ENCODE measurements around the gene TMEM132D.

The TMEM132D gene

GRCh38 chr12:129862561-129863175 is 41.2 kb downstream of the TMEM132D start:
- no peak for DNase-seq
- TF ChIP-seq GATA1 (IDR thresholded peaks at IDR 0.05; ENCODE audit: low read depth, low read length) (no peak), POLR2A (IDR thresholded peaks at IDR 0.05; ENCODE audit: low read length) (no peak)

DNA sequence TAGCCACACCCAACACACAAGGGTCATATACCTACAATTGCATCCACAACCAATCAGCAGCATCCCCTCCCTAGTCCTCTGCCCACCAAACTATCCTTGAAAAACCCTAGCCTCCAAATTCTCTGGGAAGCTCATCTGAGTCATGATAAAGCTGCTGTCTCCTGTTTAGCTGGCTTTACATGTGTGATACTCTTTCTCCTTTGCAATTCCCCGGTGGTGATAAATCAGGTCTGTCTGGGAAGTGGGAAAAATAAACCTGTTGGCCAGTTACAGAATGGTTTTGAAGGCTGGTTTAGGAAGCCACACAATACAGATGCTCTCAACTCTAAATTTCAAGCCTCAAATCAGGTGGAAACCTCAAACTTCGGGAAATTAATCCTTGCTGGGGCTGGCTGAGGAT is 41.9 kb downstream of the TMEM132D start:
- DNase-seq = no peak
- TF ChIP-seq POLR2A (IDR thresholded peaks at IDR 0.05; ENCODE audit: low read length) (no peak), GATA1 (IDR thresholded peaks at IDR 0.05; ENCODE audit: low read depth, low read length) (no peak)

DNA sequence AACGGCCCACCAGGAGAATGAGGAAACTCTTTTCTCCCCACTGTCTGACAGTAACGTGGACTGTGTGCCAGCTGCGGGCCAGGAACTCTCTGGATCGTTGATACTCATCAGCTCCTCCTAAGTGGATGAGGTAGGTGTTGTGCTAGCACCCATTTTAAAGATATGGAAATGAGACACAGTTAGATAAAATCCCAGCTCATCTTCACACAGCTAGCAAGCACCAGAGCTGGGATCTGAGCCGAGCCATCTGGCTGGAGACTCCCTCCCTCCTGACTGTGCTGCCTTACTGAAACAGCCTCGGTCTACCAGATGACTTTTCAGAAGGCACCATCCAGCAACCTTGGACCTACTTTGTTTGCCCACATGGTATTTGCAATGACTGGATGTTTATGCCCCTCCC is 49.2 kb downstream of the TMEM132D start:
- no peak for DNase-seq
- TF ChIP-seq GATA1 (IDR thresholded peaks at IDR 0.05; ENCODE audit: low read depth, low read length) (no peak), POLR2A (IDR thresholded peaks at IDR 0.05; ENCODE audit: low read length) (no peak)

DNA sequence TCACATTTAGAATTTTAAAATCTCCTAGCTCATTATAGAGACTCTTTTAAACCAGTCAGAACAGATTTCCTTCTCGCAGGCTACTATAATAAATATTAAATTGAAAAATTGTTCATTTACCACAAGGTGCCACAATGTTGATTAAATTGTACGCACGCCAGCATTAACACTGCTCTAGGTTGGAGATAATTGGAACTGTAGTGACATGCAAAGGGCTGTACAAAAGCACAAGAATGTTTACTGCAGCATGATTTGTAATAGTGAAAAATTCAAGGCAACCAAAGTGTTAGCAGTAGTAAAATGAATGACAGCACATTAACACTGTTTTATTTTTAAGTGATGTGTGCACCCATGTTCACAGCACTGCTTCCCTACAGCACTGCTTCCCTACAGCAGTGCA is 52.5 kb downstream of the TMEM132D start:
- TF ChIP-seq GATA1 (IDR thresholded peaks at IDR 0.05; ENCODE audit: low read depth, low read length) (no peak), POLR2A (IDR thresholded peaks at IDR 0.05; ENCODE audit: low read length) (no peak)
- DNase-seq = no peak

- no peak for DNase-seq
Measured at GRCh38 chr12:129848876-129849275, 54.9 kb downstream of the TMEM132D start.

GRCh38 chr12:129847063-129847462 is 56.8 kb downstream of the TMEM132D start:
- no peak for TF ChIP-seq POLR2A (IDR thresholded peaks at IDR 0.05; ENCODE audit: low read length)
- TF ChIP-seq GATA1 (IDR thresholded peaks at IDR 0.05; ENCODE audit: low read depth, low read length) = no peak
- no peak for DNase-seq

More at GRCh38 chr12:129848876-129849275, 54.9 kb downstream of the TMEM132D start:
- TF ChIP-seq GATA1 (IDR thresholded peaks at IDR 0.05; ENCODE audit: low read depth, low read length) (no peak), POLR2A (IDR thresholded peaks at IDR 0.05; ENCODE audit: low read length) (no peak)

- TF ChIP-seq GATA1 (IDR thresholded peaks at IDR 0.05; ENCODE audit: low read depth, low read length) = no peak
- no peak for TF ChIP-seq POLR2A (IDR thresholded peaks at IDR 0.05; ENCODE audit: low read length)
- DNase-seq = no peak
Measured at GRCh38 chr12:129844662-129845220, 59.1 kb downstream of the TMEM132D start.

GRCh38 chr12:129841251-129841650 is 62.6 kb downstream of the TMEM132D start:
- TF ChIP-seq POLR2A (IDR thresholded peaks at IDR 0.05; ENCODE audit: low read length) (no peak), GATA1 (IDR thresholded peaks at IDR 0.05; ENCODE audit: low read depth, low read length) (no peak)
- DNase-seq = no peak

GRCh38 chr12:129840145-129840884 is 63.5 kb downstream of the TMEM132D start:
- TF ChIP-seq POLR2A (IDR thresholded peaks at IDR 0.05; ENCODE audit: low read length) (no peak), GATA1 (IDR thresholded peaks at IDR 0.05; ENCODE audit: low read depth, low read length) (no peak)
- no peak for DNase-seq

GRCh38 chr12:129839679-129840078 is 64.1 kb downstream of the TMEM132D start:
- no peak for DNase-seq
- TF ChIP-seq GATA1 (IDR thresholded peaks at IDR 0.05; ENCODE audit: low read depth, low read length) = no peak
- no peak for TF ChIP-seq POLR2A (IDR thresholded peaks at IDR 0.05; ENCODE audit: low read length)

GRCh38 chr12:129831294-129831693 is 72.5 kb downstream of the TMEM132D start:
- DNase-seq = no peak
- TF ChIP-seq POLR2A (IDR thresholded peaks at IDR 0.05; ENCODE audit: low read length) (no peak), GATA1 (IDR thresholded peaks at IDR 0.05; ENCODE audit: low read depth, low read length) (no peak)

- no peak for TF ChIP-seq GATA1 (IDR thresholded peaks at IDR 0.05; ENCODE audit: low read depth, low read length)
- no peak for TF ChIP-seq POLR2A (IDR thresholded peaks at IDR 0.05; ENCODE audit: low read length)
- DNase-seq = no peak
Measured at GRCh38 chr12:129830796-129831195, 73.0 kb downstream of the TMEM132D start.

DNA sequence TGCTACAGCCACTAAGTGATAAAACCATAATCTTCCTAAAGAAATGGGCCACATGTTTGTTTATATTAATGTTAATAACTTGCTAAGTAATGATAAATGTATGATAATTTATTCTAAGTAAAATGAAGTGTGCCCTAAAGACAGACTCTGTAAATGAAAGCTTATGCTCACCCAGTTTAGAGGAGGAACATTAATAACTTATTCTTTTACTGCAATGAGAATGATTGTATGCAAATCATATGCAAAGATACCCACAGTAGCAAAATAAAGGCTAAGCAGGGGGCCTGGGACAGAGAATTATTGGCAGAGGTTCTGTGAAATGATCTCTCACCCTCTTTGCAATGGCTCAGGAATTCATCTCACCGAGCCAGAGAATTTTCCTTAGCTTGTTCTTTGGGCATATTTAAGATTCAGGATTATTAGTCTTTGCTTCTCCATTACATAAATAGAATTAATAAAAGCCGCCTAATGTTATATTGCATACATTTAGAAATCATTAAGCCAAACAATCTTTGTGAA is 75.9 kb downstream of the TMEM132D start:
- TF ChIP-seq GATA1 (IDR thresholded peaks at IDR 0.05; ENCODE audit: low read depth, low read length) (no peak), POLR2A (IDR thresholded peaks at IDR 0.05; ENCODE audit: low read length) (no peak)
- no peak for DNase-seq

DNA sequence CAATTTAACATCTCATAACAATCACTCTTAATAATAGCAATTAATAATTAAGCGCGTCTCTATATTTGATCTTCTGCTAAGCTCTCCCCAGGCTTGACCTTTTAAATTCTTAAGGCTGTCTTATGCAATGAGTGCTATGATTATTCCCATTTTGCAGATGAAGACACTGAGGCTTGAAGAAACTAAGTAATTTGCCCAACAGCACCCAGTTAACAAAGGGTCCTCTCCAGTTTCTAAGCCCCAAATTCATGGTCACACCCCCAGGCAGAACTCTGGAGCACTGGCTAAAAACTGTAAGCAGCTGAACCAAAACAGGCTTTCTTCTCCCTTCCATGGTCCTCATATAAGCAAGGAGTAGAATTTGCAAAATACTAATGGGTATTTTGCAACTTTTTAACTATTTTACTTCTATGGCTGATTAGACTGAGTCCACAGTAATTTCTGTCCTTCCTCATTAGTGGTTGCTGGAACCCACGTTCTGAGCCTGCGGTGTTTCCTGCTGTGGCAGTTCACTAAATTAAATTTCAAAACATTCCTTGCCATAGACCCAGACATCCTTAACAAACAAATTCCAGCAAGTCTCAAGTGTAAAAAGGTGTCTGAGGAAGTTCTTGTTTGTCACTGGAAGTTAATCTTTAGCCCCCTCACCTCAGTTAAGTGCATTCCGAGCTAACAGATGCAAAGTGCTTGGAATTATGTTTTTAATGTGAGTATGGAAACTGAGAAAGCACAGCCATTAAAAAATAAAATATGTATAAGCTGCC is 76.5 kb downstream of the TMEM132D start:
- no peak for DNase-seq
- no peak for TF ChIP-seq GATA1 (IDR thresholded peaks at IDR 0.05; ENCODE audit: low read depth, low read length)
- TF ChIP-seq POLR2A (IDR thresholded peaks at IDR 0.05; ENCODE audit: low read length) = no peak

All from erythroblast (primary cell).